Endothelial cell of umbilical vein (primary cell): ENCODE measurements around the gene EML6. TPM values are rescaled to one million over a fixed set of nuclear protein-coding genes. Genes with fewer than 3 reads are reported as not detected.

ENCODE experiments used
- BruUV-seq: library from RNA; stranded (reverse); fragments of 400-500 nt; replicated peaks from 2 replicates; lab custom pipeline; 2021; lab: Mats Ljungman, UMichigan
- CTCF ChIA-PET: fragments of 300-600, 350-600 bp; sonication (Branson Sonifier 250); formaldehyde crosslinking; loops from one replicate; lab custom pipeline; 2021; ENCODE audit warnings: antibody characterized with exemption, inconsistent platforms; lab: Charles Lee
- POLR2A ChIA-PET: fragments of 300-600, 350-600 bp; sonication (Branson Sonifier 250); formaldehyde crosslinking; loops from one replicate; lab custom pipeline; 2021; ENCODE audit warnings: antibody characterized with exemption, inconsistent platforms; lab: Charles Lee
- DNase-seq: peaks from one replicate; pipeline ENCODE4 v3.0.0-alpha.2; 2011; ENCODE audit warnings: low read depth, low spot score
- FAIRE-seq: peaks from 2 replicates; lab custom pipeline; 2011; peaks lifted over from hg19 to GRCh38; lab: Jason Lieb, UNC
- H2AFZ ChIP-seq: 2 replicates; pipeline ENCODE4 v1.6.0; 2012; ENCODE audit warnings: low read depth, low read length, control low read depth, inconsistent platforms
- H3K27ac ChIP-seq: 2 replicates; pipeline ENCODE4 v1.5.1; 2011; ENCODE audit warnings: low read depth, mild to moderate bottlenecking, control low read depth, low read length, moderate library complexity; ENCODE audit not compliant: insufficient read depth
- H3K27me3 ChIP-seq, 2 experiments: 2 replicates each; pipeline versions ENCODE4 v1.6.0 to v1.6.1; 2011; ENCODE audit warnings: low read length in 2 of 2, mixed read lengths in 1 of 2; ENCODE audit not compliant: control insufficient read depth in 2 of 2, insufficient read depth in 2 of 2
- H3K36me3 ChIP-seq, 2 experiments: 2 replicates in 1 of 2; 3 replicates in 1 of 2; pipeline ENCODE4 v1.5.1; 2011; ENCODE audit warnings: low read length in 2 of 2, mild to moderate bottlenecking in 1 of 2, moderate library complexity in 1 of 2; ENCODE audit not compliant: control insufficient read depth in 2 of 2, insufficient read depth in 2 of 2; ENCODE audit errors: extremely low read depth in 1 of 2
- H3K4me1 ChIP-seq: 3 replicates; pipeline ENCODE4 v1.5.1; 2011; ENCODE audit warnings: mild to moderate bottlenecking, low read length; ENCODE audit not compliant: control insufficient read depth, insufficient read depth; ENCODE audit errors: extremely low read depth
- H3K4me2 ChIP-seq: 2 replicates; pipeline ENCODE4 v1.6.1; 2011; ENCODE audit warnings: low read length, control low read depth, mixed read lengths; ENCODE audit not compliant: insufficient read depth
- H3K4me3 ChIP-seq, 3 experiments: fragments of 200-600 bp in 1 of 3; sonication (generic), shearing (Covaris generic) in 1 of 3; replicated peaks in 1 of 3; 2 replicates each; pipeline ENCODE4 v1.5.1; 2011 to 2016; ENCODE audit warnings: control low read depth in 3 of 3, low read length in 3 of 3, mild to moderate bottlenecking in 2 of 3, inconsistent platforms in 1 of 3, low read depth in 1 of 3, moderate library complexity in 1 of 3; ENCODE audit not compliant: insufficient read depth in 1 of 3
- H3K79me2 ChIP-seq: 2 replicates; pipeline ENCODE4 v1.6.0; 2012; ENCODE audit warnings: low read length, inconsistent platforms; ENCODE audit not compliant: control insufficient read depth, insufficient read depth
- H3K9ac ChIP-seq: replicated peaks from 2 replicates; pipeline ENCODE3; 2011; ENCODE audit warnings: low read length, control low read depth; ENCODE audit not compliant: insufficient read depth; ENCODE audit errors: extremely low read depth
- H3K9me1 ChIP-seq: replicated peaks from 3 replicates; pipeline ENCODE4 v1.6.0; 2011; ENCODE audit warnings: mild to moderate bottlenecking, low read length; ENCODE audit not compliant: control insufficient read depth, insufficient read depth; ENCODE audit errors: extremely low read depth
- H3K9me3 ChIP-seq: replicated peaks from 2 replicates; pipeline ENCODE4 v1.5.1; 2012; ENCODE audit warnings: low read length, inconsistent platforms; ENCODE audit not compliant: control insufficient read depth, insufficient read depth
- H4K20me1 ChIP-seq: replicated peaks from 2 replicates; pipeline ENCODE3; 2011; ENCODE audit warnings: mild to moderate bottlenecking, low read length; ENCODE audit not compliant: control insufficient read depth, insufficient read depth; ENCODE audit errors: extremely low read depth
- GATA2 ChIP-seq: IDR thresholded peaks from 2 replicates; pipeline ENCODE4 v1.7.0; 2011; ENCODE audit warnings: low read depth, mild to moderate bottlenecking, moderate library complexity, mixed read lengths, low read length; ENCODE audit not compliant: insufficient read length, insufficient read depth
- POLR2AphosphoS5 ChIP-seq: IDR thresholded peaks from 2 replicates; pipeline ENCODE4 v1.6.1; 2012; ENCODE audit warnings: low read depth, mild to moderate bottlenecking, control low read depth, low read length, moderate library complexity; ENCODE audit not compliant: insufficient read depth
- dilution Hi-C: fragments of 300-500 bp; cut with MboI; formaldehyde crosslinking; loops from one replicate; pipeline ENCODE4 v1.15.0; 2019; ENCODE audit warnings: low sequenced_read_pairs; ENCODE audit not compliant: extremely low pct_ligation_motif_present
- intact Hi-C: fragments of 100-400 bp; cut with micrococcal nuclease; formaldehyde crosslinking; loops from one replicate; pipeline ENCODE4 v1.10.0; 2022
- polyA plus RNA-seq, 4 experiments: library from polyadenylated mRNA; depleted of rRNA in 3 of 4; stranded (reverse) in 3 of 4; unstranded in 1 of 4; fragments of >200 nt; gene quantifications; 2 replicates each; pipeline versions ENCODE4 v1.2.1 to v1.2.3, GENCODE V29; 2011 to 2012; ENCODE audit warnings: missing spikeins in 1 of 4
- total RNA-seq: library from RNA; stranded (reverse); gene quantifications from 2 replicates; pipeline ENCODE4 v1.2.3, GENCODE V29; 2021
- TF ChIP-seq, protein P1 (sequence below): IDR thresholded peaks from 2 replicates; pipeline ENCODE4 v1.6.1; 2011; ENCODE audit not compliant: insufficient read depth, insufficient read length

EML6 gene
- total and polyA plus RNA-seq, 2 donors (not counting 3 experiments of a cell fraction or from before 2014, with no cell fraction given) = 0.79 to 2.1 TPM

DNA sequence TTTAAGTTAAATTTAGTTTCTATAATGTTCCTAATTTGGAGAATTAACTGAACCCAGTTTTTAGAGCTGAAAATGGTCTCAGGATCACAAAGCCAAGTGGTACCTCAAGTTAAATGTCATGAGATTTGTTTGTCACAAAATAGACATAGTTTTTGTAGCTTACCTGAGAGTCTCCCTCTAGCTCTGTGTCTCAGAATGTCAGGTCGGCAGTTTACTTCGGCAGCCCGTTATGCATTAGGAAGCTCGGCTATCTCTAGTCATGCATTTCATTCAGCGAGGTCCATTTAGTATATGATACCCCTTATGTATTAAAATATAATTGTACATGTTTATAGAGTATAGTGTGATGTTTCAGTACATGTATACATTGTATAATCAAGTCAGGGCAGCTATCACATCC, 155.6 kb downstream of the EML6 start:
- Histone ChIP-seq H3K36me3 (no peaks in the 10 kb centered on the region), H3K9ac (no peak overlapping the region), H3K9me3 (no peaks in the 10 kb centered on the region), H3K27me3 (peaks cover 0 to 8% of the 10 kb centered on the region in 2 experiments), H3K9me1 (peaks cover 2% of the 10 kb centered on the region), H3K27ac (no peak overlapping the region), H3K4me2 (no peak overlapping the region), H3K4me1 (no peaks in the 10 kb centered on the region), H3K79me2 (no peaks in the 10 kb centered on the region), H2AFZ (no peak overlapping the region), H4K20me1 (no peaks in the 10 kb centered on the region), H3K4me3 (no peak overlapping the region)
- DNase-seq = no peak
- FAIRE-seq = no peak
- ChIA-PET CTCF (interaction anchor here (0.5 to 1.8 kb wide), 3 partner anchors 18 to 770 kb away, joined by 3 to 5 read pairs (median 3); no protein-coding TSS in a partner anchor), POLR2A (no interaction called here)
- TF ChIP-seq POLR2AphosphoS5 = no peak
- BruUV-seq = no TSS peak
- dilution Hi-C loops (no loop called here), intact Hi-C loops (no loop called here)

DNA sequence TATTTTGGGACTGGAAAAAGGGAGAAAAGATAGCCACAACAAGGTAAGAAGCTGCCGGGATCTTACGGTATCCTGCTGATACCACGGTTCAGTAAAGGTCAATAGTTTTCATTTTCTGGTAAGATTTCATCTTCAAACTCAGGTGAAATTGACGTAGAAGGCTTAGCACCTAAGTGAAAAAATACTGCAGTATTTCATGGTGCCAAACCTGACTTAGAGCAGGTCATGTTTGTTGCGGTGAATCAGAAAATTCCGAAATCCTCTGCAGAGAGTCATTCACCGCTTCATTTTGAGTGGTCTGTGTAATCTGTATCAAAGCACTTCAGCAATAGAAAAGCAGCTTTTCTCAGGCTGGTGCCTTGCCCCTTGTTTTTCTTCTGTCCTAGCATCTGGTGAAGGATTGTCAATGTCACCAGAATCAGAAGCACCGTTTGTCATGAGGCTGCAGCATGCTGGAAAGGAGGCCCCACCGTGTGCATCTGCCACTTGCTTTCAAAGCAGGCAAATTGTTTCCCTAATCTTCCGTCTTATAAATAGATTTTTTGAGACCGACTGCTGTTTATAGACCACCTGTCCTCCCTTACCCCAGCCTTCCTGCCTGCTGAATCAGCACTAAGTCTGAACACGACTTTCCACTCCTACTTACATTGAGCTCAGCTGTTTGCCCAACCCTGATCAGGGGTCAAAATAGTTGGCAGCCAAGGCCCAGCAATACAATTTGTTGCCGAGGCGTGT, 156.3 kb downstream of the EML6 start:
- ChIA-PET POLR2A (no interaction called here), CTCF (interaction anchor here (0.7 to 1.5 kb wide), 3 partner anchors 11 to 41 kb away, joined by 3 to 5 read pairs (median 4); no protein-coding TSS in a partner anchor)
- Histone ChIP-seq H3K9ac (no peak overlapping the region), H3K4me2 (no peak overlapping the region), H2AFZ (no peak overlapping the region), H3K4me1 (no peaks in the 10 kb centered on the region), H3K79me2 (no peaks in the 10 kb centered on the region), H3K9me3 (no peaks in the 10 kb centered on the region), H3K9me1 (peaks cover 2% of the 10 kb centered on the region), H3K27ac (no peak overlapping the region), H3K27me3 (peaks cover 0 to 10% of the 10 kb centered on the region in 2 experiments), H3K36me3 (no peaks in the 10 kb centered on the region), H3K4me3 (no peak overlapping the region), H4K20me1 (no peaks in the 10 kb centered on the region)
- intact Hi-C loops (no loop called here), dilution Hi-C loops (no loop called here)
- DNase-seq (no peak), FAIRE-seq (no peak)
- no TSS peak for BruUV-seq
- TF ChIP-seq GATA2 = no peak
- TF ChIP-seq, protein P1, sequence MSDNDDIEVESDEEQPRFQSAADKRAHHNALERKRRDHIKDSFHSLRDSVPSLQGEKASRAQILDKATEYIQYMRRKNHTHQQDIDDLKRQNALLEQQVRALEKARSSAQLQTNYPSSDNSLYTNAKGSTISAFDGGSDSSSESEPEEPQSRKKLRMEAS = no peak
